Trophoblast cell (in vitro differentiated cells and primary cell): Measurements from ENCODE around the gene P2RX6.

Experiments
- DNase-seq, 2 donors: peaks; one replicate each; pipeline ENCODE4 v3.0.0-alpha.2; 2016
- H2AFZ ChIP-seq: 2 replicates; pipeline ENCODE4 v1.6.1; 2013; ENCODE audit warnings: low read length, moderate library complexity, mild to moderate bottlenecking; ENCODE audit not compliant: insufficient read depth, poor library complexity
- H2AK5ac ChIP-seq: 2 replicates; pipeline ENCODE4 v1.6.1; 2013; ENCODE audit warnings: mild to moderate bottlenecking, low read length
- H2BK120ac ChIP-seq: 2 replicates; pipeline ENCODE4 v1.6.1; 2013; ENCODE audit warnings: low read length, mild to moderate bottlenecking, moderate library complexity; ENCODE audit not compliant: insufficient read depth, poor library complexity
- H2BK12ac ChIP-seq: 2 replicates; pipeline ENCODE4 v1.6.1; 2013; ENCODE audit warnings: mild to moderate bottlenecking, low read length, moderate library complexity
- H2BK5ac ChIP-seq: 2 replicates; pipeline ENCODE4 v1.6.1; 2013; ENCODE audit warnings: low read length, low read depth, moderate library complexity, mild to moderate bottlenecking; ENCODE audit not compliant: poor library complexity
- H3K14ac ChIP-seq: 2 replicates; pipeline ENCODE4 v1.6.1; 2013; ENCODE audit warnings: mild to moderate bottlenecking, low read length
- H3K18ac ChIP-seq: 2 replicates; pipeline ENCODE4 v1.6.1; 2013; ENCODE audit warnings: mild to moderate bottlenecking, low read length
- H3K23ac ChIP-seq: 2 replicates; pipeline ENCODE4 v1.6.1; 2013; ENCODE audit warnings: low read length
- H3K27ac ChIP-seq: 2 replicates; pipeline ENCODE4 v1.5.1; 2013; ENCODE audit warnings: low read depth, mild to moderate bottlenecking, inconsistent platforms, low read length, moderate library complexity
- H3K27me3 ChIP-seq: 2 replicates; pipeline ENCODE4 v1.6.1; 2013; ENCODE audit warnings: inconsistent platforms, mild to moderate bottlenecking, low read length, moderate library complexity; ENCODE audit not compliant: insufficient read depth
- H3K36me3 ChIP-seq, 2 experiments: 1 replicate in 1 of 2; 2 replicates in 1 of 2; pipeline ENCODE4 v1.6.1; 2013; ENCODE audit warnings: low read length in 2 of 2, mild to moderate bottlenecking in 2 of 2, moderate library complexity in 1 of 2; ENCODE audit not compliant: insufficient read depth in 2 of 2, control insufficient read depth in 1 of 2
- H3K4ac ChIP-seq: 2 replicates; pipeline ENCODE4 v1.6.1; 2013; ENCODE audit warnings: low read depth, mild to moderate bottlenecking, low read length, moderate library complexity
- H3K4me1 ChIP-seq, 2 experiments: 1 replicate in 1 of 2; 2 replicates in 1 of 2; pipeline ENCODE4 v1.6.1; 2013; ENCODE audit warnings: low read length in 2 of 2, mild to moderate bottlenecking in 2 of 2, moderate library complexity in 1 of 2; ENCODE audit not compliant: insufficient read depth in 2 of 2, control insufficient read depth in 1 of 2
- H3K4me2 ChIP-seq: 2 replicates; pipeline ENCODE4 v1.6.1; 2013; ENCODE audit warnings: inconsistent platforms, mild to moderate bottlenecking, low read length, moderate library complexity
- H3K4me3 ChIP-seq: 2 replicates; pipeline ENCODE4 v1.5.1; 2013; ENCODE audit warnings: mild to moderate bottlenecking, low read depth, low read length, inconsistent platforms
- H3K79me1 ChIP-seq: one replicate; pipeline ENCODE4 v1.6.1; 2013; ENCODE audit warnings: low read length
- H3K79me2 ChIP-seq: 2 replicates; pipeline ENCODE4 v1.6.1; 2013; ENCODE audit warnings: low read length, mild to moderate bottlenecking; ENCODE audit not compliant: control insufficient read depth, insufficient read depth, poor library complexity
- H3K9ac ChIP-seq: 2 replicates; pipeline ENCODE4 v1.6.1; 2013; ENCODE audit warnings: mild to moderate bottlenecking, low read length
- H3K9me3 ChIP-seq: 2 replicates; pipeline ENCODE4 v1.6.1; 2013; ENCODE audit warnings: low read depth, mild to moderate bottlenecking, control low read depth, inconsistent platforms, low read length; ENCODE audit not compliant: insufficient read depth
- H4K12ac ChIP-seq: 2 replicates; pipeline ENCODE4 v1.6.1; 2013; ENCODE audit warnings: low read depth, mild to moderate bottlenecking, low read length, moderate library complexity
- H4K8ac ChIP-seq: 2 replicates; pipeline ENCODE4 v1.6.1; 2013; ENCODE audit warnings: low read depth, mild to moderate bottlenecking, low read length, moderate library complexity
- H4K91ac ChIP-seq: one replicate; pipeline ENCODE4 v1.6.1; 2013; ENCODE audit warnings: low read depth, mild to moderate bottlenecking, low read length, moderate library complexity
- WGBS: extraction: QIAGEN DNeasy Blood & Tissue Kit; methylation state at CpG from one replicate; pipeline ENCODE4 v1.1.7; 2013; ENCODE audit warnings: missing lambda C conversion rate; ENCODE audit not compliant: insufficient read length, insufficient coverage; ENCODE audit errors: extremely low coverage; 5-methylcytosine and 5-hydroxymethylcytosine counted together

Gene P2RX6

DNA sequence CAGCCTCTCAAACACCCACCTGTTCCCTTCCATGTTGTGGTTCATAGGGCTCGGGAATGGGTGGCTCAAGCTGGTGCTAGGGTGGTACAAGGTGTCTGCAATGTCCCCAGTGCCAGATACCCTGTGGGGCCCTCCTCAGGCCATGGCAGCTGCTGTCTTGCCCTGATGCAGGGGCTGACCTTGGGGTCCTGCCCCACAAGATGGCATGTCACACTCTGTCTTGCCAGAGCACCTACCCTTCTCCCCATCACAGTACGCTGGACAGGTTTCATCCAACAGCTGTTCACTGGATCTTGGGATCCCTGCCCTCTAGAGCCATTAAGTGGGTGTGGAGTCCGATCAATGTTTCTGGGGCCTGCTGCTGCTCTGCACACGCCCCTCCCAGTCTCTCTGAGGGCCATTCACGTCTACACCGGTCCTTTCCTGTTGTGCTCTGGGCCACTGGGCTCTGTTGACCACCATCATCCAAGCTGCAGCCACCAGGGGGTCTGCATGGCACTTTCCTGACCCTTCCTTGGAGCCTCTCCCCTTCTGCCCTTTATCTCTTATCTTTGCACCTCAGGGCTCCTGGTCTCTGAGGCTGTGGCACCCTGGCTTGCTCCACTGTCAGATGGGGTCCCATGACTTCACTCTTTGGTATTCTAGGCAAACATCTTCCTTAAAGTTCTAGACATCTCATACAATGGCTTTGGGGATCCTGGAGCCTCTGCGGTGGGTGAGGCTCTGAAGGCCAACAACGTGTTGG is 37.9 kb downstream of the P2RX6 start:
- Histone ChIP-seq H3K4me1 (peaks cover 4 to 7% of the 10 kb centered on the region in 2 experiments), H3K14ac (no peak overlapping the region), H3K9me3 (no peaks in the 10 kb centered on the region), H3K36me3 (no peaks in the 10 kb centered on the region), H3K4me2 (no peak overlapping the region), H3K27me3 (no peaks in the 10 kb centered on the region), H2BK5ac (no peak overlapping the region), H3K79me1 (no peaks in the 10 kb centered on the region), H3K23ac (no peak overlapping the region), H3K9ac (no peak overlapping the region), H3K27ac (no peak overlapping the region), H3K4ac (no peak overlapping the region), H4K8ac (no peak overlapping the region), H2AK5ac (no peak overlapping the region), H3K79me2 (no peaks in the 10 kb centered on the region), H3K18ac (no peak overlapping the region), H2BK120ac (no peak overlapping the region), H4K12ac (no peak overlapping the region), H2AFZ (no peak overlapping the region), H3K4me3 (no peak overlapping the region), H4K91ac (no peak overlapping the region), H2BK12ac (no peak overlapping the region)
- no CpG with 5 or more reads among the region's 8 CpGs for WGBS
- DNase-seq: no peak

DNA sequence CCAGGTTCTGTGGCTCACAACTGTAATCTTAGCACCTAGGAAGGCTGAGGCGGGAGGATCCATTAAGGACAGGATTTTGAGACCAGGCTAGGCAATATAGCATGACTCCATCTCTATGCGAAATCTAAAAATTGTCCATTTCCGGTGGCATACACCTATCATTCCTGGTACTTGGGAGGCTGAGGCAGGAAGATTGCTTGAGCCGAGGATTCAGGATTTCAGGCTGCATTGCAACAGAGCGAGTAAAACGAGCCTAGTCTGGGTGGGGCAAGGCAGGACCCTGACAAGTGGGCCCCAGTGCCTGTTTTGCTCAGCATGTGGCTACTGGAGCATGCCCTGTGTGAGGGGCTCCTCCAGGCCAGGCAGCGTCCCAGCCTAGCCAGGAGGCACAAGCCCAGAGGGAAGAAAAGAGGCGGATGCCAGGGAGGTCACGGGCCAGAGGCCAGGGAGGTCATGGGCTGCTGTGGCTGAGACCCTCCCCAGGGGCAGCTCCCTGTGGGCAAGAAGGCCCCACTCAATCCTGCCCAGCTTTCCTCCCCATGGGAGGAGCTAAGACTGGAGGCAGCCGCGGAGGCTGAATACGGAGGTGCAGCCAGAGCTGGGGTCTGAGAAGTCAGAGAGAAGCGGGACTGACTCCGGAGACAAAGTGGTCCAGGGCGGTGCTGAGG is 39.2 kb downstream of the P2RX6 start:
- no peak overlapping the region for H3K14ac ChIP-seq
- no CpG with 5 or more reads among the region's 15 CpGs for WGBS

DNA sequence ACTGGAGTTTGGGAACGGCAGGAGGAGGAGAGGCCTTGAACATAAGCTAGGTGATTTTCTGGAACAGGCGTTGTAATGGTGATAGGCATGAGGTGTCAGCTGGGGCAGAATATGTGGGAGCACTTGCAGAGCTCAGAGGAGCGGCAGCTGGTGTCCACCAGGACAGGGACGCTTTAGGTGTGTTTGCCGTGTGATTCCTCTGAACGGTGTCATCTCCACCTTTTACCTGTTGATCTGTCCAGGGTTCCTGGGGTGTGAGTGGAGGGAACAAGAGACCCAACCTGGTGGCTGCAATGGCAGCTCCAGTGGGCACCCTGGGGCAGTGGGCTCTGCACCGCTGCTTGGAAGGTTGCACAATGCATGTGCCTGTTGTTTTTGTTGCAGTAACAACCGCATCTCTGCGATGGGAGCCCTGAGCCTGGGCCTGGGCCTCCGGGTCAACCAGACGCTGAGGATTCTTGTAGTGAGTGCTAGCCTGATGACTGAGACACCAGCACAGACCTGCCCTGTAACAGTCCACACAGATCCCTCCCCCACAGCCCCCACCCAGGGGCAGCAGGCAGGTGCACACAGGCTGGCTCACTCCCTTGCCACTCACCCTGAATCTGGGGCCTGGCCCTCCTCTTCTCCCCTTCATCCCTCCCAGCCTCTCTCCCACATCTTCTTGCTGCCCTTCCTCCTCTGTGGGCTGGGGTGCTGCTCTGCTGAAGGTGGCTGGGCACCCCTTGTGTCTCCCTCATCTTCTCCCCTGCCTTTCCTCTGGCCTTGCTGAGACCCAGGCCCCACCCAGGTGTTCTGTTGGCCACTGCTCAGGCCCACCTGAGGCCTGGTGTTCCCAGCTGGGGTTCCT is 40.0 kb downstream of the P2RX6 start:
- Histone ChIP-seq H2AK5ac (no peak overlapping the region), H3K4ac (no peak overlapping the region), H3K23ac (no peak overlapping the region), H3K4me3 (no peak overlapping the region), H3K18ac (no peak overlapping the region), H4K12ac (no peak overlapping the region), H2BK5ac (no peak overlapping the region), H4K91ac (no peak overlapping the region), H3K4me2 (no peak overlapping the region), H3K9me3 (no peaks in the 10 kb centered on the region), H3K36me3 (no peaks in the 10 kb centered on the region), H3K27ac (no peak overlapping the region), H3K9ac (no peak overlapping the region), H2AFZ (no peak overlapping the region), H4K8ac (no peak overlapping the region), H3K79me2 (no peaks in the 10 kb centered on the region), H3K4me1 (peaks cover 4 to 7% of the 10 kb centered on the region in 2 experiments), H3K27me3 (no peaks in the 10 kb centered on the region), H3K79me1 (no peaks in the 10 kb centered on the region), H2BK12ac (no peak overlapping the region), H2BK120ac (no peak overlapping the region), H3K14ac (no peak overlapping the region)
- no peak for DNase-seq
- no CpG with 5 or more reads among the region's 11 CpGs for WGBS

More for the DNA sequence above, 39.2 kb downstream of the P2RX6 start:
- no peaks in the 10 kb centered on the region for H3K36me3 ChIP-seq
- H3K27me3 ChIP-seq: no peaks in the 10 kb centered on the region
- no peak overlapping the region for H3K4me2 ChIP-seq
- no peak overlapping the region for H3K9ac ChIP-seq
- H4K8ac ChIP-seq: no peak overlapping the region
- no peak overlapping the region for H3K27ac ChIP-seq
- no peak overlapping the region for H3K4ac ChIP-seq
- H2BK5ac ChIP-seq: no peak overlapping the region
- no peak overlapping the region for H4K12ac ChIP-seq
- no peak overlapping the region for H3K23ac ChIP-seq
- DNase-seq: no peak
- no peak overlapping the region for H3K18ac ChIP-seq
- H2AFZ ChIP-seq: no peak overlapping the region
- peaks cover 4 to 7% of the 10 kb centered on the region in 2 experiments for H3K4me1 ChIP-seq
- no peaks in the 10 kb centered on the region for H3K9me3 ChIP-seq
- no peaks in the 10 kb centered on the region for H3K79me1 ChIP-seq
- H2BK120ac ChIP-seq: no peak overlapping the region
- H4K91ac ChIP-seq: no peak overlapping the region
- no peaks in the 10 kb centered on the region for H3K79me2 ChIP-seq
- H2BK12ac ChIP-seq: no peak overlapping the region
- no peak overlapping the region for H3K4me3 ChIP-seq
- no peak overlapping the region for H2AK5ac ChIP-seq

DNA sequence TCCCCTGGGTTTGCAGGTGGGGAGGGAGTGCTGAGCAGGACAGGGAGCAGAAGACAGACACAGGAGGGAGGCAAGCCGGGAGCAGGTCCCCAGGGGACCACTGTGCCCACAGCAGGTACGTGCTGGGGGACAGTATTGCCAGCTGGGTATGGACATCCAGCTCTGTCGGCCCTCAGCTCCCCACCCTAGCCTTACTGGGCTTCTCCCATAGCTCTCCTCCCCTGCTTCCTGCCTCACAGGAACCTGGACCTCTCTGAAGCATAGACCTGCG is 40.5 kb downstream of the P2RX6 start:
- WGBS: no CpG with 5 or more reads among the region's 4 CpGs
- Histone ChIP-seq H3K79me1 (no peaks in the 10 kb centered on the region), H2AFZ (no peak overlapping the region), H2BK5ac (no peak overlapping the region), H2AK5ac (no peak overlapping the region), H3K9ac (no peak overlapping the region), H3K4me3 (no peak overlapping the region), H3K27ac (no peak overlapping the region), H3K4ac (no peak overlapping the region), H4K91ac (no peak overlapping the region), H3K27me3 (no peaks in the 10 kb centered on the region), H3K36me3 (no peaks in the 10 kb centered on the region), H3K4me2 (no peak overlapping the region), H3K79me2 (no peaks in the 10 kb centered on the region), H3K18ac (no peak overlapping the region), H3K14ac (no peak overlapping the region), H2BK120ac (no peak overlapping the region), H3K9me3 (no peaks in the 10 kb centered on the region), H4K8ac (no peak overlapping the region), H2BK12ac (no peak overlapping the region), H3K23ac (no peak overlapping the region), H3K4me1 (peaks cover 4 to 7% of the 10 kb centered on the region in 2 experiments), H4K12ac (no peak overlapping the region)
- DNase-seq: no peak
